SU-DHL-6 (cell line): ENCODE measurements around the gene LRFN2.

ENCODE experiments used
- H2AFZ ChIP-seq: fragments of 200-600 bp; sonication (generic); 2 replicates; pipeline ENCODE4 v1.6.1; 2014; ENCODE audit warnings: low read depth, mild to moderate bottlenecking, moderate library complexity, mixed read lengths, antibody characterized with exemption, low read length; ENCODE audit not compliant: severe bottlenecking
- H3F3A ChIP-seq: fragments of 200-600 bp; shearing (Covaris generic); 2 replicates; pipeline ENCODE4 v1.6.0; 2016; ENCODE audit warnings: antibody characterized with exemption, mild to moderate bottlenecking; ENCODE audit not compliant: insufficient read depth
- H3K27ac ChIP-seq: fragments of 200-600 bp; sonication (generic); 2 replicates; pipeline ENCODE4 v1.5.1; 2016; ENCODE audit warnings: low read depth, mild to moderate bottlenecking, low read length, moderate library complexity, mixed read lengths
- H3K27me3 ChIP-seq: fragments of 200-600 bp; sonication (generic), shearing (Covaris generic); 2 replicates; pipeline ENCODE4 v1.6.0; 2014; ENCODE audit warnings: mild to moderate bottlenecking, low read length
- H3K36me3 ChIP-seq: fragments of 200-600 bp; sonication (generic); 2 replicates; pipeline ENCODE4 v1.6.1; 2014; ENCODE audit warnings: mild to moderate bottlenecking, low read length, mixed read lengths
- H3K4me2 ChIP-seq: fragments of 300-600, 200-600 bp; shearing (Covaris generic), sonication (generic); 2 replicates; pipeline ENCODE4 v1.6.0; 2014; ENCODE audit warnings: low read length, low read depth, mild to moderate bottlenecking; ENCODE audit not compliant: poor library complexity, severe bottlenecking
- H3K4me3 ChIP-seq: fragments of 200-600 bp; sonication (generic); 2 replicates; pipeline ENCODE4 v1.5.1; 2014; ENCODE audit warnings: antibody characterized with exemption, low read length, mild to moderate bottlenecking, mixed read lengths; ENCODE audit not compliant: insufficient read depth, poor library complexity, severe bottlenecking
- H3K79me2 ChIP-seq: fragments of 200-600 bp; sonication (generic); 2 replicates; pipeline ENCODE4 v1.6.1; 2014; ENCODE audit warnings: mild to moderate bottlenecking, low read length, moderate library complexity; ENCODE audit not compliant: insufficient read depth
- H3K9ac ChIP-seq: fragments of 200-600 bp; sonication (generic); 2 replicates; pipeline ENCODE4 v1.7.0; 2014; ENCODE audit warnings: mild to moderate bottlenecking, low read length
- H3K9me2 ChIP-seq: fragments of 200-600 bp; sonication (generic); replicated peaks from 2 replicates; pipeline ENCODE4 v1.6.1; 2014; ENCODE audit warnings: low read length; ENCODE audit not compliant: insufficient read depth
- H3K9me3 ChIP-seq: fragments of 200-600 bp; sonication (generic); 2 replicates; pipeline ENCODE4 v1.6.1; 2014; ENCODE audit warnings: low read length, mixed read lengths; ENCODE audit not compliant: insufficient read depth
- H4K20me1 ChIP-seq: fragments of 200-600 bp; sonication (generic); 2 replicates; pipeline ENCODE4 v1.6.1; 2014; ENCODE audit warnings: low read depth, mild to moderate bottlenecking, antibody characterized with exemption, low read length, moderate library complexity, mixed read lengths
- CTCF ChIP-seq: fragments of 200-600 bp; sonication (generic); IDR thresholded peaks from one replicate; pipeline ENCODE4 v1.5.1; 2017; ENCODE audit warnings: antibody characterized with exemption, mild to moderate bottlenecking, low read length, moderate library complexity; ENCODE audit not compliant: insufficient read depth, poor library complexity, severe bottlenecking
- EZH2phosphoT487 ChIP-seq: fragments of 200-600 bp; sonication (generic), shearing (Covaris generic); conservative IDR thresholded peaks from 2 replicates; pipeline ENCODE4 v1.6.1; 2018; ENCODE audit warnings: mild to moderate bottlenecking, antibody characterized with exemption, low read length, moderate library complexity, mixed read lengths

LRFN2 gene

GRCh38 chr6:40391086-40391485 lies 196.1 kb downstream of the LRFN2 start:
- no peak overlapping the region for H2AFZ ChIP-seq
- H3K4me3 ChIP-seq, result no peak overlapping the region
- no peaks in the 10 kb centered on the region for H3K79me2 ChIP-seq
- no peak overlapping the region for H3K4me2 ChIP-seq
- no peaks in the 10 kb centered on the region for H3K27me3 ChIP-seq
- no peaks in the 10 kb centered on the region for H3K9me2 ChIP-seq
- H3F3A ChIP-seq, result no peaks in the 10 kb centered on the region
- H3K27ac ChIP-seq, result no peak overlapping the region
- no peak overlapping the region for H3K9ac ChIP-seq
- H3K9me3 ChIP-seq, result no peaks in the 10 kb centered on the region
- H4K20me1 ChIP-seq, result no peaks in the 10 kb centered on the region
- H3K36me3 ChIP-seq, result no peaks in the 10 kb centered on the region
- no peak for TF ChIP-seq CTCF

- no peaks in the 10 kb centered on the region for H3K27me3 ChIP-seq
- H3K4me3 ChIP-seq, result no peak overlapping the region
- no peaks in the 10 kb centered on the region for H3F3A ChIP-seq
Observed at GRCh38 chr6:40390144-40390800, 196.9 kb downstream of the LRFN2 start.

GRCh38 chr6:40389254-40389653 lies 197.9 kb downstream of the LRFN2 start:
- Histone ChIP-seq H3K9me2 (no peaks in the 10 kb centered on the region), H3K9me3 (no peaks in the 10 kb centered on the region), H2AFZ (no peak overlapping the region), H3K4me2 (no peak overlapping the region), H3K36me3 (no peaks in the 10 kb centered on the region), H3F3A (no peaks in the 10 kb centered on the region), H3K79me2 (no peaks in the 10 kb centered on the region), H3K9ac (no peak overlapping the region), H3K27me3 (no peaks in the 10 kb centered on the region), H4K20me1 (no peaks in the 10 kb centered on the region), H3K4me3 (no peak overlapping the region), H3K27ac (no peak overlapping the region)
- TF ChIP-seq CTCF (no peak), EZH2phosphoT487 (no peak)

More at GRCh38 chr6:40390144-40390800, 196.9 kb downstream of the LRFN2 start:
- Histone ChIP-seq H3K79me2 (no peaks in the 10 kb centered on the region), H3K27ac (no peak overlapping the region), H3K9me3 (no peaks in the 10 kb centered on the region), H3K4me2 (no peak overlapping the region), H3K36me3 (no peaks in the 10 kb centered on the region), H3K9ac (no peak overlapping the region), H2AFZ (no peak overlapping the region), H4K20me1 (no peaks in the 10 kb centered on the region), H3K9me2 (no peaks in the 10 kb centered on the region)
- TF ChIP-seq EZH2phosphoT487 (no peak), CTCF (no peak)
